Aorta (tissue), 5 donors: Measurements from ENCODE around the gene TMEM82. TPM values are rescaled to one million over a fixed set of nuclear protein-coding genes. Genes with fewer than 3 reads are reported as not detected.
A peak's percentile ranks its signal among the peaks of the same experiment; 100 is the strongest.

Experiments used
- ATAC-seq: fragments of 200-7000 bp; cut with Tn5 transposase; one replicate; pipeline ENCODE4 v1.9.1; 2022; ENCODE audit warnings: moderate library complexity; ENCODE audit not compliant: low FRiP score
- DNase-seq, 2 donors: peaks; one replicate each; pipeline ENCODE4 v3.0.0-alpha.2; 2020
- H3K27ac ChIP-seq, 2 donors: one replicate each; pipeline ENCODE4 v1.5.1; 2013; ENCODE audit warnings: low read length in 2 of 2, mild to moderate bottlenecking in 2 of 2, moderate library complexity in 2 of 2, control low read depth in 1 of 2, inconsistent platforms in 1 of 2, low read depth in 1 of 2
- H3K27me3 ChIP-seq, 2 donors: one replicate each; pipeline ENCODE4 v1.6.1; 2013; ENCODE audit warnings: control low read depth in 1 of 2, low read length in 1 of 2, mild to moderate bottlenecking in 1 of 2, moderate library complexity in 1 of 2; ENCODE audit not compliant: insufficient read depth in 2 of 2, control insufficient read depth in 1 of 2
- H3K36me3 ChIP-seq, 2 donors: one replicate each; pipeline ENCODE4 v1.6.1; 2013; ENCODE audit warnings: control low read depth in 1 of 2, low read length in 1 of 2, mild to moderate bottlenecking in 1 of 2; ENCODE audit not compliant: insufficient read depth in 2 of 2, control insufficient read depth in 1 of 2
- H3K4me1 ChIP-seq, 2 donors: one replicate each; pipeline ENCODE4 v1.6.1; 2013; ENCODE audit warnings: low read length in 2 of 2, control low read depth in 1 of 2, mild to moderate bottlenecking in 1 of 2, moderate library complexity in 1 of 2; ENCODE audit not compliant: insufficient read depth in 2 of 2, control insufficient read depth in 1 of 2
- H3K4me3 ChIP-seq, 2 donors: one replicate each; pipeline ENCODE4 v1.5.1; 2013; ENCODE audit warnings: low read length in 2 of 2, control low read depth in 1 of 2, mild to moderate bottlenecking in 1 of 2
- H3K9me3 ChIP-seq: one replicate; pipeline ENCODE4 v1.6.1; 2013; ENCODE audit warnings: mild to moderate bottlenecking, low read length; ENCODE audit not compliant: control insufficient read depth
- WGBS, 2 donors: extraction: QIAGEN DNeasy Blood & Tissue Kit; methylation state at CpG; one replicate each; pipeline ENCODE4 v1.1.7; 2013; 5-methylcytosine and 5-hydroxymethylcytosine counted together
- intact Hi-C, 2 donors: fragments of 100-400 bp; cut with DNase I; formaldehyde crosslinking; loops; one replicate each; pipeline versions ENCODE4 v1.14.2 to v1.15.0; 2022
- polyA plus RNA-seq, 2 donors: library from polyadenylated mRNA; stranded (reverse); fragments of 200-250 nt; gene quantifications; one replicate each; pipeline ENCODE4 v1.2.3, GENCODE V29; 2013
- total RNA-seq, 2 donors: library from RNA; stranded (reverse); fragmentation: NEBNext Ultra II Directional; extraction: Animal tissue kit (Norgen Biotek cat#: 25700); gene quantifications; one replicate each; pipeline ENCODE4 v1.2.1, GENCODE V29; 2021
- donor health status: healthy with polysubstance abuse.
- donor health status: Bipolar disorder and iron deficiency.
- donor health status: DM: no; HTN: no; CAD: no.
- donor health status: DM: no; HTN: no; CAD: no.
- donor health status: DM: yes; HTN: yes; CAD: no.

The TMEM82 gene
- total and polyA plus RNA-seq, 4 donors, result 5.8 TPM; not detected in 3

DNA sequence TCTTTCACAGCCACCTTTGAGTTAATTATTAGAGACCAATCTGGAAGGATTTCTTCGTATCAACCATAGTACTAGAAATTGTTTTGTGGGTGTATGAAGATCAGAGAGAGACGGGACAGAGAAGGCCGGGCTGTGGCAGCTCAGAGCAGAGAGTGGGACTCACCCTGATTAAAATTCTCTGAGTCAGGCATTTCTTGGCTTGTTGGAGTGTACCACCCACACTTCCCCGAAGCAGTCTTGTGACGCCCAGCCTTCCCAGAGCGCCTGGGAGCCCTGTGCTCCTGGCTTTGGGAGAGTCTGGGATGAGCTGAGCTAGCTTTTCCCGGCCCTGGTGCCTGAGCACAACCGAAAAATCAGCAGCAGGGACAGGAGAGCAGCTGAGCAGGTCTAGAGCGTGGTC lies 38.7 kb upstream of the TMEM82 start:
- Histone ChIP-seq H3K27ac (peak overlapping the region; percentile 69), H3K4me1 (no peaks in the 10 kb centered on the region), H3K36me3 (no peaks in the 10 kb centered on the region), H3K9me3 (no peaks in the 10 kb centered on the region), H3K4me3 (no peak overlapping the region), H3K27me3 (no peaks in the 10 kb centered on the region)
- intact Hi-C loops, result no loop called here
- ATAC-seq (peak; percentile 94), DNase-seq (peak; percentile 91 to 94)
- WGBS, 2 donors, result 3% methylated on average over 9 of the region's 9 CpGs

DNA sequence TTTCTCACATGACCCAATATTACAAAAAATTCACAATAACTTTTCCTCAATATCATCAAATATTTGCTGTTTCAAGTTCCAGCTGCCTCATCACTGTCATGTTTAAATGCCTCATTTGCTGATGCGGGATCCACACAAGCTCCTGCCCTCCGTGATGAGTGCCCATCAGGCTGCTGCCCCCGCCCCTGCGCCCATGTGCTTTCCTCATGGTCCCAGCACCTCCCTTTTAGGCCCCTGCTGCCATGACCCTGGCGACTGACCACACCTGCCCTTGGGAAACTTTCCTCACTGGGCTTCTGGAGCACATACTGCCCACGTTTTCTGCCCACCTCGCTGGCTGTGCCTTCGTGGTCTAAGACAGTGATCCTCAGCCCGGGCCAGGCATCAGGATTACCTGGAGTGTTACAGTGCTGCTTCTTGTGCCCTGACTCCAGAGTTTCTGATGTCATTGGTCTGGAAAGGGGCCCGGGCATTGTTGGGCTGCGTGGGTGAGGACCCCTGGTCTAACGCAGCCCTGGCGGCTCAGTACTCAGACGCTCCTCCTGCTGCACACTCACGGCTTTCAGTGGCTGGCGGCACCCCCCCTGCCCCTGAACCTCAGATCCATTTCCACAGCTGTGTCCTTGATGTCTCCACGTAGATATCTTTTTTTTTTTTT lies 37.6 kb upstream of the TMEM82 start:
- intact Hi-C loops, result no loop called here
- peak overlapping the region; percentile 69 to 78 for H3K27ac ChIP-seq
- H3K4me1 ChIP-seq, result no peaks in the 10 kb centered on the region
- ATAC-seq (no peak), DNase-seq (no peak)
- H3K9me3 ChIP-seq, result no peaks in the 10 kb centered on the region
- H3K36me3 ChIP-seq, result no peaks in the 10 kb centered on the region
- 73 to 78% methylated on average over 17 of the region's 17 CpGs for WGBS, 2 donors
- no peaks in the 10 kb centered on the region for H3K27me3 ChIP-seq
- no peak overlapping the region for H3K4me3 ChIP-seq

DNA sequence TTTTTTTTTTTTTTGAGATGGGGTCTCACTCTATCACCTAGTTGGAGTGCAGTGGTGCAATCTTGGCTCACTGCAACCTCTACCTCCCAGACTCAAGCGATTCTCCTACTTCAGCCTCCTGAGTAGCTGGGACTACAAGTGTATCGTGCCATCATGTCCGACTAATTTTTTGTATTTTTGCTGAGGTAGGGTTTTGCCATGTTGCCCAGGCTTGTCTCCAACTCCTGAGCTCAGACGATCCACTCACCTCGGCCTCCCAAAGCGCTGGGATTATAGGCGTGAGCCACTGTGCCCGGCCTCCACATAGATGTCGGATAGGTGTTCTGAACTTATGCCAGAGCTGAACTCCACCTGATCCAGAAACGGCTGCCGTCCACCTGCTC lies 37.1 kb upstream of the TMEM82 start:
- H3K4me1 ChIP-seq, result no peaks in the 10 kb centered on the region
- intact Hi-C loops, result no loop called here
- 79 to 83% methylated on average over 11 of the region's 11 CpGs for WGBS, 2 donors
- H3K27ac ChIP-seq, result no peak overlapping the region
- no peaks in the 10 kb centered on the region for H3K9me3 ChIP-seq
- H3K27me3 ChIP-seq, result no peaks in the 10 kb centered on the region
- DNase-seq, result no peak
- H3K4me3 ChIP-seq, result no peak overlapping the region
- no peak for ATAC-seq
- H3K36me3 ChIP-seq, result no peaks in the 10 kb centered on the region

DNA sequence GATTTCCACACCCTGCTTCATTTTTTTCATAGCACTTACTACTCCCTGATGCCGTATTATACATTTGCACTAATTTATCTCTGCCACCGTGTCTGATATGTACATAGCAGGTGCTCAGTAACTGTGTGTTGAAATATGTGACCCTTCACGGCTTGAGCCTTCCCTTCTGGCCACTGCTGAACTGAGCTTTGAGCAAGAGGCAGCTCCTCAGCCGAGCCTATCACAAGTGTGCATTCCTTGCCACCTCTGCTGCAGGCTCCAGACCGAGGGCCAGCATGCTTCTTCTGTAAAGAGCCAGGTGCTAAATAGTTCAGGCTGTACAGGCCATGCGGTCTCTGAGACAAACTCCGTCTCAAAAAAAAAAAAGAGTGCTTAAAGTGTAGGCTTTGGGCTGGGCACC lies 35.5 kb upstream of the TMEM82 start:
- DNase-seq (no peak), ATAC-seq (no peak)
- Histone ChIP-seq H3K27ac (no peak overlapping the region), H3K9me3 (no peaks in the 10 kb centered on the region), H3K36me3 (no peaks in the 10 kb centered on the region), H3K4me1 (no peaks in the 10 kb centered on the region), H3K4me3 (no peak overlapping the region), H3K27me3 (no peaks in the 10 kb centered on the region)
- WGBS, 2 donors, result 78 to 83% methylated on average over 7 of the region's 7 CpGs
- intact Hi-C loops, result no loop called here

DNA sequence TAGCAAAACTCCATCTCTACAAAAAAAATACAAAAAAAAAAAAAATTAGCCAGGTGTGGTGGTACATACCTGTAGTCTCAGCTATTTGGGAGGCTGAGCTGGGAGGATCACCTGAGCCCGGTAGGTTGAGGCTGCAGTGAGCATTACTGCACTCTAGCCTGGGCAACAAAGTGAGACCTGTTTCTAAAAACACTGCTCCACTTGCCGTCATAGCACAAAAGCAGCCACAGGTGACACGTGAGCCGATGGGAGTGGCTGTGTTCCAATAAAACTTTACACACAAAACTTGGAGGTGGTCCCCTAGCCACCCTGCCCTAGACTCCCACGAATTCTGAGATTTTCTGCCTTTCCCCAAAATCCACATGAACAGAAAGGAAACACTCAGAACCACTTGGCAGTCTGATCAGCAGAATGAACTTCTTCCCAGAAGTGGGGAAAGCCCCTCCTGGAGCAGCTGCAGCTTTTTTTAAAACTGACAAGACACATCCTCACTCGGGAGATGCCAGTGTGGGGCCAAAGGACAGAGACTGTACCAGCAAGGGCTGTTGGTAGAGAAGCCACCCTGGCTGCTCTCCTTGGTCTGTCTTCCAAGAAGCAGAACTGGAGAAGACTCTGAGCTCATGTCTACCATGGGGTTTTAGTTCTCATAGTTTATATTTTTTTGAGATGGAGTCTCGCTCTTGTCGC lies 34.9 kb upstream of the TMEM82 start:
- H3K27ac ChIP-seq, result no peak overlapping the region
- no peaks in the 10 kb centered on the region for H3K36me3 ChIP-seq
- WGBS, 2 donors, result 68 to 72% methylated on average over 8 of the region's 8 CpGs
- intact Hi-C loops, result no loop called here
- ATAC-seq (no peak), DNase-seq (no peak)
- no peaks in the 10 kb centered on the region for H3K9me3 ChIP-seq
- no peaks in the 10 kb centered on the region for H3K27me3 ChIP-seq
- no peaks in the 10 kb centered on the region for H3K4me1 ChIP-seq
- no peak overlapping the region for H3K4me3 ChIP-seq

DNA sequence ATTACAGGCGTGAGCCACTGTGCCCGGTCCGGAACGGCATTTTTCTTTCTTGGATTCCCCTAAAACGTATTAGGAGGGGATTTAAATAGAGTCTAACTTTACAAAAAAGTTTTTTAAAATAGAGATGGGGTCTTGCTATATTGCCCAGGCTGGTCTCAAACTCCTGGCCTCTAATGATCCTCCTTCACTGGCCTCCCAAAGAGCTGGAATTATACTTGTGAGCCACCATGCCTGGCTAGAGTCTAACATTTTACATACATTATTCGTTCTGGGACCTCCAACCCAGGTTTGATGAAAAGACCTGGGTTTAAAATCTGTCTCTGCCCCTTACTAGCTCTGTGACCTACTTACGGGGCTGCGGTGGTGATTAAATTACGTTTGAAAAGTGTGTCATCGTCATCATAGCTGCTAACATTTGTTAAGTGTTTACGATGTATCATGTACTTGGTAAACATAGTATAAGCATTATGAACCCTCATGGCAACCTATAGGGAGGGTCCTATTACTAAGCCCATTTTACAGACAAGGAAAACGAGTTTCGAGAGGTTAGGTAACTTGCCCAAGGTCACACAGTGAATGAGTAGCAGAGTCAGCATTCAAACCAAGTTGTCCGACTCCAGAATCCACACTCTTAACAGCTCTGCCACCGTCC lies 33.7 kb upstream of the TMEM82 start:
- no peaks in the 10 kb centered on the region for H3K9me3 ChIP-seq
- intact Hi-C loops, result no loop called here
- no peaks in the 10 kb centered on the region for H3K36me3 ChIP-seq
- H3K4me1 ChIP-seq, result no peaks in the 10 kb centered on the region
- ATAC-seq (no peak), DNase-seq (no peak)
- H3K4me3 ChIP-seq, result no peak overlapping the region
- no peak overlapping the region for H3K27ac ChIP-seq
- no peaks in the 10 kb centered on the region for H3K27me3 ChIP-seq
- WGBS, 2 donors, result 87 to 91% methylated on average over 15 of the region's 15 CpGs

DNA sequence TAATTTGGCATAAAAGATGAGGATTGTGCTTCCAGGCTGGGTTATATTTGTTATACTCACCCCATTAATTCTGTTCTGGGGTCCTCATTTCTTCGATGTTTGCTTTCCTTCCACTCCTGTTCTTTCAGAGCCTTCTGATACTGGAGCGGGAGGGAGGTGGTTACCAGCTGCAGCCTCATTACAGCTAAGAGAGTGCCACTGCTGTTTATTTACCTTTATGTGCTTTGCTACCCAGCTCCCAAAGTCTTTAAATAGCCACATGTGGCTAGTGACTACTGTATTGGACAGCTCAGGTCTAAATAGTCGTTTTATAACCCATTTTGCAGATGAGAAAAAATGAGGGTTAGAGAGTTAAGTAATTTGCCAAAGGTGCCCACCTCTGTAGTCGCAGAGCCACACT lies 33.1 kb upstream of the TMEM82 start:
- H3K9me3 ChIP-seq, result no peaks in the 10 kb centered on the region
- WGBS, 2 donors, result 85 to 90% methylated on average over 4 of the region's 4 CpGs
- no peak for DNase-seq
- H3K4me1 ChIP-seq, result no peaks in the 10 kb centered on the region
- no peak overlapping the region for H3K4me3 ChIP-seq
- intact Hi-C loops, result no loop called here
- H3K27ac ChIP-seq, result no peak overlapping the region
- H3K27me3 ChIP-seq, result no peaks in the 10 kb centered on the region
- ATAC-seq, result no peak
- H3K36me3 ChIP-seq, result no peaks in the 10 kb centered on the region

DNA sequence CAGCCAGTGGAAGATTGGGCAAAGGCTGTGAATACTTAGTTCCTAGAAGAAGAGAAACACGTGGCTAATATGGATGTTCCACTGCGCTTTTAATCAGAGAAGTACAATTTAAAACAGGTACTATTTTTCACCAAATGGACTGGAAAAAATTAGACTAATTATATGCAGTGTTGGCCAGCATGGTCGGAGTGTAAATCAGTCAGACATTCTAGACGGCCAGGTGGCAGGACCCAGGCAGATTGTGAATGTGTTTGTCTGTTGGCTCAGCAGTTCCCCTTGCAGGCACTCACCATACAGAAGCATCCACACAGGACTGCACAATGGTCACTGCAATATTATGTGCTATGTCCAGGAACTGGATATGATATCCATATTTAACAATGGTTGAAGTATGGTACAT lies 30.1 kb upstream of the TMEM82 start:
- DNase-seq, result no peak
- H3K4me3 ChIP-seq, result no peak overlapping the region
- intact Hi-C loops, result no loop called here
- peaks cover 4% of the 10 kb centered on the region in 2 donors for H3K4me1 ChIP-seq
- no peaks in the 10 kb centered on the region for H3K9me3 ChIP-seq
- H3K27me3 ChIP-seq, result no peaks in the 10 kb centered on the region
- H3K36me3 ChIP-seq, result peaks cover 0 to 3% of the 10 kb centered on the region in 2 donors
- no peak for ATAC-seq
- H3K27ac ChIP-seq, result no peak overlapping the region
- WGBS, 2 donors, result 59 to 61% methylated on average over 4 of the region's 4 CpGs
